IPS-11a (cell line): Measurements from ENCODE around the gene ATCAY.
"Not testable (repeated sequence)": the region's sequence is repeated elsewhere in the genome, so short reads cannot be mapped to it uniquely, and the experiment has no call there.

Experiments used
- H3K4me3 ChIP-seq: one replicate; pipeline ENCODE4 v1.5.1; 2013; ENCODE audit warnings: low read depth, low read length, control low read depth

The ATCAY gene

DNA sequence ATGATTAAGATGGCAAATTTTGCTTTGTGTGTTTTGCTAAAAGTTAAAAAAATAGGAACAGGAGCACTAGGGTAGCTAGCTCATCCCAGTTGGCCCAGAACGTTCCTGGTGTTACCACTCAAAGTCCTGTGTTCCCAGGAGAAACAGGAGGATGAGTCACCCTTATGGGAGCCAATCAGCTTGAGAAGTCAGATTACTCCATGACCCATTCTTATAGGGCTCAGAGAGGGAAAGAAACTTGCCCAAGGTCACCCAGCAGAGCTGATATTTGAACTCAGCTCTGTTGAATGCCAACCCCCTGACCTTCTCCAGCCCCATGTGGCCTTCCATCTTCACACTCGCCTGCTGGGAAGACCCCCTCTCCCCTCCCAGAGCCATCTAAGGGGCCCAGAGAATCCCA is 65.4 kb downstream of the ATCAY start:
- H3K4me3 ChIP-seq: no peak overlapping the region

DNA sequence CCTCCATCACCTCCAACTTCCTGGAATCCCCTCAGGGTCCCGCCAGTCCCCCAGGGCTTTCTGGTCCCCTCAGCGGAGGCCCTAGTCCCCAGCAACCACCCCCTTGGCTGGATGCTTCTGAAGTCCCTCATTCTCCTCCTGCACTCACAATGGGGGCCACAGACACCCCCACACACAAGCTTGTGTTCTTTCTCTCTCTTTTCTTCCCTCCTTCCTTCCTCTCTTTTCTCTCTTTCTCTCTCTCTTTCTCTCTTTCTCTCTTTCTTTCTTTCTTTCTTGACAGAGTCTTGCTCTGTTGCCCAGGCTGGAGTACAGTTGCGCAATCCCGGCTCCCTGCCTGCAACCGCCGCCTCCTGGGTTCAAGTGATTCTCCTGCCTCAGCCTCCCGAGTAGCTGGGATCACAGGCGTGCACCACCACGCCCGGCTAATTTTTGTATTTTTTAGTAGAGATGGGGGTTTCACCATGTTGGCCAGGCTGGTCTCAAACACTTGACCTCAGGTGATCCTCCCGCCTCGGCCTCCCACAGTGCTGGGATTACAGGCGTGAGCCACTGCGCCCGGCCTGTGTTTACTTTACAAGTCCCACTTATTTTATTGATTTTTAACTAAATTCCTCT is 66.9 kb downstream of the ATCAY start:
- H3K4me3 ChIP-seq: not testable (repeated sequence)

DNA sequence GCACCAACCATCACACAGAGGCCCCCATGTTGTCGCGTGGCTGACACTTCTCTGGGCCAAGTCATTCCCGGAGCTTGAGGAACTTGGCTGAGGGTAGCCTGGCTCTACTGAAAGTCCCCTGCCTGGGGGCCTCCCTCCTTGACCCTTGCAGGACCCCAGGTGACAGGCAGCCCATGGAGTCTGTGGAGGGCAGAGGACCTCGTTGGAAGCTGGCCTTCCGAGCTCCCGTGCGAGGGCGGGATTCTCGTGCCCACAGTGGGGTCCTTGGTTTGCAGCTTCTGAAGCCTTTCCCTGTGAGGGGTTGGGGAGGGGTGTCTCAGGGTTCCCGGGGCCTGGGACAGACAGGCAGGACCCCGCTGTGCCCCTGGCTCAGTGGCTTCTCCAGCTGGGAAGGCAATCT is 68.8 kb downstream of the ATCAY start:
- no peak overlapping the region for H3K4me3 ChIP-seq

DNA sequence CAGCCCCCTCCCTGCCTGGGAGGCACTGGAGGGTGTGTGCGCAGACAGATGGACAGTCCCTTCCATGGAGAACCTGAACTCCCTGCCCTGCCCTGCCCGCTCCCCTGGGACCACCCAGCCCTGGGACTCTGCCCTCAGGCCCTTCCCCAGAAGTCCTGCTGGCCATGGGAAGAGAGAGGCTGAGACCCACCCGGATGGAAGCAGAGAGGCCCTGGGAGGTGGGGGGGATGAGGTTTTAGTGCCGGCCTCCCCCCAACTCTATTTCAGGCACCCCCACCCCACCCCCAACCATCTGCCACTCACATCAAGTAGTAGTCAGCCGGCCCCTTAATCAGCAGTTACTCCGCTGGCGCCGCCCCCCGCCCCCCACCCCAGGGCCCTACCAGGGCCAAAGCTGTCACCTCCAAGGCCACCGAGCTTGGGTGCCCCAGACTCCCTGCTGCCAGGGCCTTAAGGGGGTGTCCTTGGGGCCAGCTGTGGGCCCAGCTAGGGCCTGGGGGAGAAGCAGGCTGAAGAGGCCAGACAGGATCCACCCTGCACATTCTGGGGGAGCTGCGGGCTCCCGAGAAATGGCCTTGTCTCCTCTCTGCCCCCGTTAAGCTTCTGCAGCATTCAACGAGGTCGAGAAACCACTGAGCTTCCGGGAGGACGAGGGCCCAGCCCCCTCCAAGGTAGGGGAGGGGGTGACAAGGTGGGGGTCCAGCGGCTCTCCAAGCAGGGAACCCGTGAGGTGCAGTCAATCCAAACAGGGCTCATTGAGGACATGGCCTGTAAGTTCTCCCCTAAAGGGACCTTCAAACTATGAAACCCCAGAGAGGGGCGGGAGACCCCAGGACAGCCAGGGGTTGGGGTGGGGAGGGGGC is 69.7 kb downstream of the ATCAY start:
- no peak overlapping the region for H3K4me3 ChIP-seq

DNA sequence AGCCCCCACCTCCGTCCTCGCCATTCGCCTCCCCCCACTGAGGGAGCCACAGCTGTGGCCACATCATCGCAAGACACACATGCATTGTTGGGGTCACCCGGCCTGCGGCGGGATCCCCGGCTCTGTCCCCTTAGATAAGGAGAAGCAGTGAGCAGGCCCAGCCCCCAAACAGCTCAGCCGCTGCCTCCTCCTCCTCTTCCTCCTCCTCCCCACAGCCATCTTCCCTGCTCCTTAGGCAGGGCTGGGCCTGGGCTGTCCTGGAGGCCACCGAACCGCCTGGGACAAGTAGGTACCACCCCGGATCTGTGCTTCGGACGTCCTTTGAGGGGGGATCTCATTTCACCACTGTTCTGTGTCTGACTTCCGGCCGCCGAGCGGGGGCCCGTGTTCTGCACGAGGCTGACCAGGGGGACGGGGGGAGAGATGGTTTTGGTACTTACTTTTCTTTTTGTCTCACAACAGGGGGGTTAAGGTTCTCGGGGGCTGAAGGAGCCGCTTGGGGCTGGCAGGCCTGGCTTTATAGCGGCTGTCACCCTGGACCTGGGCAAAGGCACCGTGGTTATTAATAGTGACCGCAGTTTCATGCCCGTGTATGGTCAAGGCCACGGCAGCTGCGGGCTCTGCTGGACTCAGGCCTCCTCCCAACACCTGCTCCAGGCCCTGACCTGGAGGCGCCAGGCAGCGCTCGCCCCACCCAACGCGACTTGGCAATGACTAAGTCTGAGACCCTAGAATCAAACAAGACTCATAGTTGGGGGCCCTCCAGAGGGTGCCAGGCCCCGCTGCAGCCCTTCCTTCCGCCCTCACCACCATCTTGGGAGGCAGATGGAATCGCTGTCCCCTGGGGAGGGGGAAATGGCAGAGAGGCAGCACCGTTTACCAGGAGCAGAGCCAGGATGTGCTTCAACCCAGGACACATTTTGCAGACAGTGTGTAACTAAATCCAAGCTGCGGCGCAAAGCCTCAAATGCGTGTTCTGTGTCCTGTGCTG is 70.7 kb downstream of the ATCAY start:
- H3K4me3 ChIP-seq: no peak overlapping the region

- not testable (repeated sequence) for H3K4me3 ChIP-seq
Measured at GRCh38 chr19:3952755-3953276, 72.3 kb downstream of the ATCAY start.

DNA sequence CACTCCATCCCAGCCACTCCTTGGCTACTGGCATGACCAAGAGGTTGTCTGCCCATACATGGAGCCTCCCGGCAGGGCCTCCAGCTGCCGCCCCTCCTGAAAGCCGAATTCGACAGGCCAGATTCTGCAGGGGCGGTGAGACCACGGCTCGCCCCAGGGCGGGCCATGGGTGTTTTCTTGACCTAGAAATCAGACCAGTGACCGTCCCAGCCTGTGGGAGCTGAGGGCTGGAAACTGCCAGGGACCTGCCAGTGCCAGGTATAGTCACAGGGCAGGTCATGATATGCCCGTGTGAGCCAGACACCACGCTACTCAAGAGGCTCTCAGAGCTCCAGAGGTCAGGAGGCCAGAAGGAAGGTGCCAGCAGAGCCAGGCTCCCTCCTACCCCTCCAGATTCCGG is 73.6 kb downstream of the ATCAY start:
- no peak overlapping the region for H3K4me3 ChIP-seq

GRCh38 chr19:3955276-3955675 is 74.8 kb downstream of the ATCAY start:
- not testable (repeated sequence) for H3K4me3 ChIP-seq

DNA sequence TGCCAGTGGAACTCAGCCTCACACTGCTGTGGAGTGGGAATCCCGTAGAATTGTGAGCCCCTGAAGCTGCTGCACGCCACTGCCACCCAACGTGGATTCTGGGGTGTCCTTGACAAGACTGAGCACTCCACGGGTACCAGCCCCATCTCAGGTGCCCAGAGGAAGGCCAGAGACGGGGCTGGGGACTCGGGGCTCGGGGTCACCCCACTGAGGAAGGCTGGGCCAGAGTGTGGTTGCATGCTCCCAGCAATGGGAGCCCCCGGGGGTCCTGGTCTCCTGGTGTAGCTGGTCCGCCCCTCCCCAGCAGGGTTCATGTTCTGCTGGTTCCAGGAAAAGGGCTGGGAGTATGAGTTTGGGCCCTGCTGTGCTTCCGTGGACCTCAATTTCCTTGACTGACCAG is 75.2 kb downstream of the ATCAY start:
- H3K4me3 ChIP-seq: no peak overlapping the region

- H3K4me3 ChIP-seq: no peak overlapping the region
Measured at GRCh38 chr19:3958836-3959765, 78.6 kb downstream of the ATCAY start.

DNA sequence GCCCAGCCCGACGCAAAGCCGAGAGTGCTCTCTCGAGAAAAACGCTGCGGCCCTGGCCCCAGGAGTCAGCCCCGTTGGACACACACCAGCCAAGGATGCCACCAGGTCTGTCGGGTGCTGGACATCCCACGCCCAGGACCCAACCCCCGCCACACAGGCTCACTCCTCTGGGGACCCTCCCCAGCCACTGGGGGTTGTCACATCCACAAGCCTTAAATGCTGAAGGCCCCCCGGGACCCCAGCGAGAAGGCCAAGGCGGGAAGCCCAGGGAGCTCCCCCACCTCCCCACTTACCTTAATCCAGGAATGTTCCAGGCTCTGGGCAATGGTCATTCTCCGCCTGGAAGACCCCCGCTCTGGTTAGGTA is 79.3 kb downstream of the ATCAY start:
- no peak overlapping the region for H3K4me3 ChIP-seq

GRCh38 chr19:3961007-3961406 is 80.5 kb downstream of the ATCAY start:
- no peak overlapping the region for H3K4me3 ChIP-seq

- H3K4me3 ChIP-seq: no peak overlapping the region
Measured at GRCh38 chr19:3963458-3964255, 83.2 kb downstream of the ATCAY start.

- H3K4me3 ChIP-seq: no peak overlapping the region
Measured at GRCh38 chr19:3964256-3965194, 84.0 kb downstream of the ATCAY start.

GRCh38 chr19:3966051-3967017 is 85.8 kb downstream of the ATCAY start:
- H3K4me3 ChIP-seq: no peak overlapping the region

GRCh38 chr19:3967983-3968382 is 87.5 kb downstream of the ATCAY start:
- not testable (repeated sequence) for H3K4me3 ChIP-seq
